Bronchial epithelial cell (primary cell): Measurements from ENCODE around the gene KLF6. TPM values are rescaled to one million over a fixed set of nuclear protein-coding genes. Genes with fewer than 3 reads are reported as not detected.

ENCODE experiments used
- DNase-seq: peaks from one replicate; pipeline ENCODE4 v3.0.0-alpha.2; 2010; ENCODE audit warnings: low read depth
- FAIRE-seq: peaks from 2 replicates; lab custom pipeline; 2011; peaks lifted over from hg19 to GRCh38; lab: Jason Lieb, UNC
- H3K27me3 ChIP-seq: 2 replicates; pipeline ENCODE4 v1.5.1; 2011; ENCODE audit warnings: low read length; ENCODE audit not compliant: control insufficient read depth, insufficient read depth
- H3K36me3 ChIP-seq: 2 replicates; pipeline ENCODE4 v1.5.1; 2011; ENCODE audit warnings: low read length; ENCODE audit not compliant: control insufficient read depth, insufficient read depth
- H3K4me3 ChIP-seq: 2 replicates; pipeline ENCODE4 v1.5.1; 2011; ENCODE audit warnings: mild to moderate bottlenecking, low read depth, low read length, control low read depth
- total RNA-seq: library from RNA; depleted of rRNA; stranded (reverse); fragments of >200 nt; gene quantifications from 2 replicates; pipeline ENCODE4 v1.2.1, GENCODE V29; 2014
- TF ChIP-seq, protein P1 (sequence below): IDR thresholded peaks from 2 replicates; pipeline ENCODE4 v1.5.1; 2011; ENCODE audit warnings: mild to moderate bottlenecking, moderate library complexity, low read length, control low read depth, inconsistent platforms; ENCODE audit not compliant: insufficient read depth, severe bottlenecking

Gene KLF6
- total RNA-seq, 1 donor from 2014 or later = 70.6 TPM

DNA sequence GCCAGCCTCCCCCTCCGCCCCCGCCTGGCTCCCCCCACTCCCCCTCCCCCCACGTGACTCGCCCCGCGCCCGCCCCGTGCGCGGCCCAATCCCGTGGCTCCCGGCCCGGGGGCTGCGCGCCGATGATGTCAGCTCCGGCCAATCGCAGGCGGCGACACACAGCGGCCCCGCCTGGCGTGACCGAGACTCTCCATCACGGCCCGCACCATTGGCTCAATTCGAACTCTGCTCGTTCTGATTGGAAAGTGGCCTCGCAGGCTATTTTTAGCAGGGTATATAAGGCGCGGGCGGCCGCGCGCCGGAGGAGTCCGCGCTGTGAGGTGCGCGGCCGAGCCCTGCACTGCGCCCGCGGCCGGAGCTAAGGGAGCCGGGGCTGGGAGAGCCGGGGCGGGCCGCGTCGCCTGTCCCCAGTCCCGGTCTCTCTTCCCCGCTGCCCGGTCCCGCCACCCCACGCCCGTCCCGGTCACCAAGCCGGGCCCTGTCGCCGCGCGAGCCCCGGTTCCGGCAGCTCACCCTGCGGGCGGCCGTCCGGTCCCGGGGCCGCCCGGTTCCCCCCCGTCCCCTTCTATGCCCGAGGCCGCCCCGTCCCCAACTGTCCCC lies 342 bp upstream of the KLF6 start:
- no peak for FAIRE-seq
- H3K27me3 ChIP-seq = no peaks in the 10 kb centered on the region
- peak; percentile 85 for DNase-seq
- peak overlapping the region; percentile 97 for H3K4me3 ChIP-seq
- TF ChIP-seq, protein P1, sequence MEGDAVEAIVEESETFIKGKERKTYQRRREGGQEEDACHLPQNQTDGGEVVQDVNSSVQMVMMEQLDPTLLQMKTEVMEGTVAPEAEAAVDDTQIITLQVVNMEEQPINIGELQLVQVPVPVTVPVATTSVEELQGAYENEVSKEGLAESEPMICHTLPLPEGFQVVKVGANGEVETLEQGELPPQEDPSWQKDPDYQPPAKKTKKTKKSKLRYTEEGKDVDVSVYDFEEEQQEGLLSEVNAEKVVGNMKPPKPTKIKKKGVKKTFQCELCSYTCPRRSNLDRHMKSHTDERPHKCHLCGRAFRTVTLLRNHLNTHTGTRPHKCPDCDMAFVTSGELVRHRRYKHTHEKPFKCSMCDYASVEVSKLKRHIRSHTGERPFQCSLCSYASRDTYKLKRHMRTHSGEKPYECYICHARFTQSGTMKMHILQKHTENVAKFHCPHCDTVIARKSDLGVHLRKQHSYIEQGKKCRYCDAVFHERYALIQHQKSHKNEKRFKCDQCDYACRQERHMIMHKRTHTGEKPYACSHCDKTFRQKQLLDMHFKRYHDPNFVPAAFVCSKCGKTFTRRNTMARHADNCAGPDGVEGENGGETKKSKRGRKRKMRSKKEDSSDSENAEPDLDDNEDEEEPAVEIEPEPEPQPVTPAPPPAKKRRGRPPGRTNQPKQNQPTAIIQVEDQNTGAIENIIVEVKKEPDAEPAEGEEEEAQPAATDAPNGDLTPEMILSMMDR = no peak
- peaks cover 18% of the 10 kb centered on the region for H3K36me3 ChIP-seq

DNA sequence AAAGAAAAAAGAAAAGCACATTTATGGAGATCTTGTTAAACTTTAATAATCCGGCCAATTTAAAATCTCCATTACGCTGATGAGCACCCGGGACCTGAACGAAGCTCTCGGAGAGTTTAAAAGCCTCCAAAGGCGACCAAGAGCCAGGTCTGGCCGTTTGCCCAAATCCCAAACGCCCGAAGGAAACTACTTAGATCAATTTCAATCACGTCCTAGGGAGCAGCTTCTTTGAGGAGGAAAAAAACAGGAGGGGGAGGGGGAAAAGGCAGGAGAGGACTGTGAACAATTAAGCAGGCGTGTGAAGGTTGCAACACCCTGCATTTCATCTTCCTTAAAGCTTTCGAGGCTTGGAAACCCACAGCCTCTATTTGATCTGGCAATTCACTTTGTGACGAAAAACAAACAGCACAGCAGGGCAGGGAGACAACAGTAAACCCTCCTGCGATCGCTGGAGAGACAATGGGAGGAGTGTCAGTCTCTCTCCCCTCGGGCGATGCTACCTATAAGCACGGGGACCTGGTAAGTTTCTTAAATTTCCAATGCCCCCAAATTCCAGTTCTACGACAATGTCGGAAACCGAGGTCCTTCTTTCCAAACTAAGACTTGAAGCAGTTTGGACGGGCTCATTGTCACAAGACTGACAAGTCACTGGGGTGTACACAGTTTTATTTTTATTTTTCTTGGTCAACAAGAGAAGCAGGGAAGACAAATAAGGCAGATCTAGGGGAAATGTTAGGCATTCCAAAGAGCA lies 1.2 kb downstream of the KLF6 start:
- TF ChIP-seq, protein P1 = no peak
- Histone ChIP-seq H3K27me3 (no peaks in the 10 kb centered on the region), H3K4me3 (peak overlapping the region; percentile 97), H3K36me3 (peaks cover 31% of the 10 kb centered on the region)
- no peak for FAIRE-seq
- DNase-seq = peak; percentile 43

DNA sequence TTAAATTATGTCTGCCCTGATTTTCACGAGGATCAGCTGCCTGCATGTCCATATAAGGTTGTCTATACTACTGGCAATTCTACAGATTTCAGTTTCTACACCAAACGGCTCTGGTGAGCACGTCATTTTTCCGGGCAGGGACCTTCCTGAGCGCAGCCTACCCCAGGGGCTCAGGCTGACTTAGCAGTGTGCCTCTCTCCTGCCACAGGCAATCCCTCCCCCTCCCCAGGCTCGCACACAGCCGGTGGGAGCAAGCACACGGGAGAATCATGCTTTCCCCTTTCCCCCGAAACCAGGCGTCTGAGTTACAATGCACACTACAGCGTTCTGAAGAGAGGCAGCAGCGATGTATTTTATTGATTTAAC lies 1.7 kb downstream of the KLF6 start:
- Histone ChIP-seq H3K4me3 (peak overlapping the region; percentile 97), H3K27me3 (no peaks in the 10 kb centered on the region), H3K36me3 (peaks cover 31% of the 10 kb centered on the region)
- FAIRE-seq = no peak
- no peak for DNase-seq
- TF ChIP-seq, protein P1 = no peak

DNA sequence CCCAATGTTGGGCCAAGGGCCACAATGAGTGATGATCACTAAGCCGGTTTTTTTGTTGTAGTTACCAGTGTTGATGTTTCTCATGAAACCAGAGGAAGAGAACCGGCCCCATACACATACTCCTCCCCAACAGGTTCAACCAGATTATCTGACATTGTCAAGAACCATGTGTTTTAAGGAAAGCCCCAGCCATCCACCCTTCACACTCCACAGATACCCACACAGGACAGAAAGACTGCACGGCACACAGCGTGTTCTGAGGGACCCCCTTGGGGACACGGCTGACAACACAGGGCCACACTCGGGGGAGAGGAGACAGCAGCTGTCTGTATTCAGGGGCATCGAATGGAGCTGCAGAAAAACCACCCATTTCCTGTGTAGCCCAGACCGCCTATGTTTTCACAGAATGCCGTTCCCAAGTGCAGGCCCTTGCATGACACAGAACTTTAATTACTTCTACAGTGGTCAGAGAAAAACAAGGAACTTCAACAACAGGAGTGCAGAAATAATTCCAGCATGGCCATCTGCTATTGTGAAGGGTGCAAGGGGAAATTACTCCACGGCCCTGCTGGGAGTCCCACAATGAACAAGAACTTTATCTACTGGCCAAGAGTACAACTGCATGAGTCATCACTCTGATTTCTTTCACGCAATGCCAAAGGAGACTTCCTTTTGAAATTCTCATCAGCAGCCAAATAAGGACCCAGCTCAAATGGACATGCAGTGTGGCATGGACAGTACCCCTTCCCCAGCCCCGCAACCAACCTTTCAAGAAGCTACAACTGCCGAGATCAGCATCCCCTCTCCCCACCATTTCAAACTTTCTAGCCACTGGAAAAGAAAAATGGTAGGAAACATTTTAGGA lies 2.3 kb downstream of the KLF6 start:
- TF ChIP-seq, protein P1 = no peak
- Histone ChIP-seq H3K36me3 (peaks cover 31% of the 10 kb centered on the region), H3K27me3 (no peaks in the 10 kb centered on the region), H3K4me3 (peak overlapping the region; percentile 97)
- DNase-seq (peak; percentile 82), FAIRE-seq (no peak)

DNA sequence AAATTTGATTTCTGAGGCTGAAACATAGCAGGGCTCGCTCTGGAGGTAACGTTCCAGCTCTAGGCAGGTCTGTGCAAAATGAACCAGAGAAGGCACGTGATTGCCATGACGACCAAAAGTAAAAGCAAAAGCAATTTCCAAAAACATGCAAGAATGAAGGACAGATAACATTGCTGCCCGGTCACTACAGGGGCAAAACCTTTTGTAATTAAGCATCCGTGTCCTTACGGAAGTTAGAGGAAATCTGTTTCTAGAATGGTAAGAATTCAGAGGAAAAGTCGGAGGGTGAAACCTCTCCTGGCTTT lies 2.9 kb downstream of the KLF6 start:
- DNase-seq = no peak
- FAIRE-seq = no peak
- Histone ChIP-seq H3K36me3 (peaks cover 31% of the 10 kb centered on the region), H3K4me3 (peak overlapping the region; percentile 97), H3K27me3 (no peaks in the 10 kb centered on the region)
- TF ChIP-seq, protein P1 = no peak
